ENCODE measurements around the gene CORT. TPM values are rescaled to one million over a fixed set of nuclear protein-coding genes. Genes with fewer than 3 reads are reported as not detected.
"Not testable (repeated sequence)": the region's sequence is repeated elsewhere in the genome, so short reads cannot be mapped to it uniquely, and the experiment has no call there.

The CORT gene
- total and polyA plus RNA-seq, 3 experiments from 2014 or later, result 0.71 TPM; not detected in 2

- H3K27me3 Mint-ChIP-seq, result no peaks in the 10 kb centered on the region
- H3K36me3 Mint-ChIP-seq, result peaks cover 0 to 43% (median 19%) of the 10 kb centered on the region in 3 donors
- Histone ChIP-seq H3K4me1 (ENCODE audit: insufficient read depth, low read length) (no peaks in the 10 kb centered on the region), H3K36me3 (ENCODE audit: insufficient read depth, low read length) (peaks cover 10% of the 10 kb centered on the region), H3K27me3 (ENCODE audit: insufficient read depth, low read length, poor library complexity, severe bottlenecking) (no peaks in the 10 kb centered on the region), H3K4me3 (ENCODE audit: low read length) (no peak overlapping the region), H3K27ac (ENCODE audit: low read depth, low read length) (no peak overlapping the region), H3K9me3 (ENCODE audit: low read length) (no peaks in the 10 kb centered on the region)
- POLR2A ChIA-PET, result interaction anchor here (0.6 kb wide), 1 partner anchor 548 kb away, joined by 3 read pairs; no protein-coding TSS in a partner anchor
- no peak for DNase-seq
- CTCF ChIA-PET, result no interaction called here
- H3K27ac Mint-ChIP-seq, result no peak overlapping the region
- H3K4me3 Mint-ChIP-seq, result no peak overlapping the region
- no peaks in the 10 kb centered on the region for H3K9me3 Mint-ChIP-seq
- H3K4me1 Mint-ChIP-seq, result no peaks in the 10 kb centered on the region
Measured at GRCh38 chr1:10421637-10422036, 28.2 kb upstream of the CORT start.

- CTCF ChIA-PET, result interaction anchor here (0.5 to 1.4 kb wide), 3 partner anchors 30 to 550 kb away, joined by 3 read pairs; no protein-coding TSS in a partner anchor
- POLR2A ChIA-PET, result no interaction called here
Measured at GRCh38 chr1:10424034-10424433, 25.8 kb upstream of the CORT start.

GRCh38 chr1:10424651-10425050 is 25.2 kb upstream of the CORT start:
- no peak for DNase-seq
- H3K27ac ChIP-seq (ENCODE audit: low read depth, low read length), result no peak overlapping the region
- no peaks in the 10 kb centered on the region for H3K36me3 ChIP-seq (ENCODE audit: insufficient read depth, low read length)
- no peaks in the 10 kb centered on the region for H3K9me3 ChIP-seq (ENCODE audit: low read length)
- peaks cover 7% of the 10 kb centered on the region for H3K4me1 ChIP-seq (ENCODE audit: insufficient read depth, low read length)
- H3K27me3 Mint-ChIP-seq, result peaks cover 0 to 1% of the 10 kb centered on the region in 2 donors
- H3K27me3 ChIP-seq (ENCODE audit: insufficient read depth, low read length, poor library complexity, severe bottlenecking), result no peaks in the 10 kb centered on the region
- no peak overlapping the region for H3K4me3 ChIP-seq (ENCODE audit: low read length)
- H3K4me3 Mint-ChIP-seq, result no peak overlapping the region
- POLR2A ChIA-PET, result no interaction called here
- H3K4me1 Mint-ChIP-seq, result peaks cover 2 to 10% (median 5%) of the 10 kb centered on the region in 3 donors
- no peak overlapping the region for H3K27ac Mint-ChIP-seq
- peaks cover 0 to 15% (median 7%) of the 10 kb centered on the region in 3 donors for H3K36me3 Mint-ChIP-seq
- CTCF ChIA-PET, result interaction anchor here (0.6 to 1.4 kb wide), 2 partner anchors 74 to 550 kb away, joined by 3 read pairs; no protein-coding TSS in a partner anchor
- H3K9me3 Mint-ChIP-seq, result no peaks in the 10 kb centered on the region

More at GRCh38 chr1:10424034-10424433, 25.8 kb upstream of the CORT start:
- no peak overlapping the region for H3K4me3 ChIP-seq (ENCODE audit: low read length)
- H3K27me3 ChIP-seq (ENCODE audit: insufficient read depth, low read length, poor library complexity, severe bottlenecking), result no peaks in the 10 kb centered on the region
- H3K27ac ChIP-seq (ENCODE audit: low read depth, low read length), result no peak overlapping the region
- no peak overlapping the region for H3K27ac Mint-ChIP-seq
- DNase-seq, result no peak
- no peaks in the 10 kb centered on the region for H3K9me3 Mint-ChIP-seq
- no peaks in the 10 kb centered on the region for H3K36me3 ChIP-seq (ENCODE audit: insufficient read depth, low read length)
- H3K27me3 Mint-ChIP-seq, result peaks cover 0 to 1% of the 10 kb centered on the region in 2 donors
- no peak overlapping the region for H3K4me3 Mint-ChIP-seq
- H3K4me1 Mint-ChIP-seq, result peaks cover 2 to 6% (median 4%) of the 10 kb centered on the region in 3 donors
- H3K9me3 ChIP-seq (ENCODE audit: low read length), result no peaks in the 10 kb centered on the region
- peaks cover 0 to 21% (median 13%) of the 10 kb centered on the region in 3 donors for H3K36me3 Mint-ChIP-seq
- H3K4me1 ChIP-seq (ENCODE audit: insufficient read depth, low read length), result peaks cover under 1% of the 10 kb centered on the region

- H3K9me3 Mint-ChIP-seq; H3K27me3 ChIP-seq (ENCODE audit: insufficient read depth, low read length, poor library complexity, severe bottlenecking); DNase-seq; H3K27ac ChIP-seq (ENCODE audit: low read depth, low read length); H3K9me3 ChIP-seq (ENCODE audit: low read length); H3K27me3 Mint-ChIP-seq; H3K4me3 Mint-ChIP-seq; POLR2A ChIA-PET; H3K27ac Mint-ChIP-seq; H3K4me3 ChIP-seq (ENCODE audit: low read length); H3K36me3 ChIP-seq (ENCODE audit: insufficient read depth, low read length); H3K36me3 Mint-ChIP-seq: not testable (repeated sequence)
- H3K4me1 ChIP-seq (ENCODE audit: insufficient read depth, low read length), result peaks cover 13% of the 10 kb centered on the region
- CTCF ChIA-PET, result interaction anchor here (1.0 kb wide), 2 partner anchors 10 to 215 kb away, joined by 3 read pairs; partner anchors contain the start of gene KIF1B
- peaks cover 10 to 19% (median 15%) of the 10 kb centered on the region in 3 donors for H3K4me1 Mint-ChIP-seq
Measured at GRCh38 chr1:10425826-10426534, 23.9 kb upstream of the CORT start.

- H3K9me3 ChIP-seq (ENCODE audit: low read length); H3K4me3 ChIP-seq (ENCODE audit: low read length); H3K27ac Mint-ChIP-seq; H3K9me3 Mint-ChIP-seq; POLR2A ChIA-PET; H3K36me3 ChIP-seq (ENCODE audit: insufficient read depth, low read length); H3K36me3 Mint-ChIP-seq; H3K27ac ChIP-seq (ENCODE audit: low read depth, low read length); H3K27me3 Mint-ChIP-seq; DNase-seq; H3K4me3 Mint-ChIP-seq; H3K27me3 ChIP-seq (ENCODE audit: insufficient read depth, low read length, poor library complexity, severe bottlenecking): not testable (repeated sequence)
- peaks cover 18% of the 10 kb centered on the region for H3K4me1 ChIP-seq (ENCODE audit: insufficient read depth, low read length)
- CTCF ChIA-PET, result interaction anchor here (1.0 kb wide), 1 partner anchor 216 kb away, joined by 3 read pairs; the partner anchor contains the start of gene KIF1B
- H3K4me1 Mint-ChIP-seq, result peaks cover 15 to 25% (median 20%) of the 10 kb centered on the region in 3 donors
Measured at GRCh38 chr1:10426535-10426848, 23.3 kb upstream of the CORT start.

- peaks cover 0 to 3% (median 0%) of the 10 kb centered on the region in 3 donors for H3K36me3 Mint-ChIP-seq
- Histone ChIP-seq H3K9me3 (ENCODE audit: low read length) (no peaks in the 10 kb centered on the region), H3K4me1 (ENCODE audit: insufficient read depth, low read length) (peaks cover 18% of the 10 kb centered on the region), H3K27ac (ENCODE audit: low read depth, low read length) (no peak overlapping the region), H3K4me3 (ENCODE audit: low read length) (no peak overlapping the region), H3K27me3 (ENCODE audit: insufficient read depth, low read length, poor library complexity, severe bottlenecking) (no peaks in the 10 kb centered on the region), H3K36me3 (ENCODE audit: insufficient read depth, low read length) (no peaks in the 10 kb centered on the region)
- H3K9me3 Mint-ChIP-seq, result no peaks in the 10 kb centered on the region
- ChIA-PET CTCF (interaction anchor here (0.6 to 3.6 kb wide), 13 partner anchors 11 to 1001 kb away, joined by 3 to 37 read pairs (median 3); partner anchors contain the start of genes KIF1B and PGD), POLR2A (no interaction called here)
- peaks cover 0 to 1% of the 10 kb centered on the region in 2 donors for H3K27me3 Mint-ChIP-seq
- H3K4me3 Mint-ChIP-seq, result peak overlapping the region in 5 of 7 donors; percentile 66 to 93 (median 88)
- no peak for DNase-seq
- peaks cover 15 to 33% (median 21%) of the 10 kb centered on the region in 3 donors for H3K4me1 Mint-ChIP-seq
- peak overlapping the region in 2 of 8 donors; percentile 7 to 83 for H3K27ac Mint-ChIP-seq
Measured at GRCh38 chr1:10428984-10429383, 20.8 kb upstream of the CORT start.

GRCh38 chr1:10429868-10430215 is 20.0 kb upstream of the CORT start:
- Histone ChIP-seq H3K4me1 (ENCODE audit: insufficient read depth, low read length) (peaks cover 18% of the 10 kb centered on the region), H3K27ac (ENCODE audit: low read depth, low read length) (peak overlapping the region; percentile 82), H3K27me3 (ENCODE audit: insufficient read depth, low read length, poor library complexity, severe bottlenecking) (no peaks in the 10 kb centered on the region), H3K4me3 (ENCODE audit: low read length) (peak overlapping the region; percentile 82), H3K9me3 (ENCODE audit: low read length) (no peaks in the 10 kb centered on the region), H3K36me3 (ENCODE audit: insufficient read depth, low read length) (no peaks in the 10 kb centered on the region)
- Mint-ChIP-seq H3K9me3 (no peaks in the 10 kb centered on the region), H3K27ac (peak overlapping the region; percentile 83 to 95 (median 90)), H3K4me3 (peak overlapping the region; percentile 83 to 96 (median 89)), H3K36me3 (peaks cover 0 to 3% (median 0%) of the 10 kb centered on the region in 3 donors), H3K27me3 (peaks cover 0 to 1% of the 10 kb centered on the region in 2 donors), H3K4me1 (peaks cover 15 to 33% (median 21%) of the 10 kb centered on the region in 3 donors)
- ChIA-PET POLR2A (interaction anchor here (0.6 to 0.7 kb wide), 2 partner anchors 23 to 1288 kb away, joined by 4 to 7 read pairs; no protein-coding TSS in a partner anchor), CTCF (interaction anchor here (0.6 to 3.6 kb wide), 25 partner anchors 9 to 1002 kb away, joined by 3 to 37 read pairs (median 3); partner anchors contain the start of genes KIF1B and PGD)
- DNase-seq, result peak in 1 of 5 donors; percentile 1

All from CD8-positive, alpha-beta memory T cell (primary cell).